ENCODE measurements around the gene KCNK5.

The KCNK5 gene

GRCh38 chr6:39240155-39240757, 11.0 kb upstream of the KCNK5 start:
- POLR2A ChIA-PET: no interaction called here
- Histone ChIP-seq H3K4me3 (ENCODE audit: low read depth, low read length) (no peak overlapping the region), H3K4me1 (ENCODE audit: control insufficient read depth, insufficient read depth, low read length) (no peaks in the 10 kb centered on the region), H3K9me3 (ENCODE audit: control insufficient read depth, insufficient read depth, low read depth, low read length) (no peaks in the 10 kb centered on the region), H3K36me3 (ENCODE audit: control insufficient read depth in 2 of 2, insufficient read depth in 1 of 2, low read length in 2 of 2) (no peaks in the 10 kb centered on the region), H3K27ac (ENCODE audit: extremely low read depth, low read depth, low read length) (no peak overlapping the region)
- CTCF ChIA-PET: interaction anchor here (0.6 to 1.9 kb wide), 4 partner anchors 10 to 859 kb away, joined by 3 to 7 read pairs (median 6); partner anchors contain the start of gene KCNK5
- TF ChIP-seq ZNF26 (tag by site-specific recombination; IDR thresholded peaks at IDR 0.05) (no peak), ZNF169 (tag by site-specific recombination; IDR thresholded peaks at IDR 0.05) (no peak), ZNF426 (tag by site-specific recombination; IDR thresholded peaks at IDR 0.05) (no peak), GLIS1 (tag by site-specific recombination; IDR thresholded peaks at IDR 0.05) (no peak), ZNF580 (tag by site-specific recombination; IDR thresholded peaks at IDR 0.05) (no peak), ZNF768 (tag by site-specific recombination; IDR thresholded peaks at IDR 0.05) (no peak), ZNF571 (tag by site-specific recombination; IDR thresholded peaks at IDR 0.05) (no peak), ZNF548 (tag by site-specific recombination; IDR thresholded peaks at IDR 0.05) (no peak), WT1 (tag by site-specific recombination; IDR thresholded peaks at IDR 0.05) (no peak), ZNF624 (tag by site-specific recombination; IDR thresholded peaks at IDR 0.05) (no peak), ZNF221 (tag by site-specific recombination; IDR thresholded peaks at IDR 0.05; ENCODE audit: borderline replicate concordance) (no peak), ZNF146 (tag by site-specific recombination; IDR thresholded peaks at IDR 0.05) (no peak), ZNF48 (tag by site-specific recombination; IDR thresholded peaks at IDR 0.05) (no peak), ZSCAN16 (tag by site-specific recombination; IDR thresholded peaks at IDR 0.05) (no peak), MEIS1 (CRISPR knock-in tag; IDR thresholded peaks at IDR 0.05; ENCODE audit: borderline replicate concordance) (no peak), SP2 (tag by site-specific recombination; IDR thresholded peaks at IDR 0.05) (no peak), ZNF324 (tag by site-specific recombination; IDR thresholded peaks at IDR 0.05) (no peak), ZNF660 (tag by site-specific recombination; IDR thresholded peaks at IDR 0.05) (no peak)
- TF ChIP-seq, protein P1, sequence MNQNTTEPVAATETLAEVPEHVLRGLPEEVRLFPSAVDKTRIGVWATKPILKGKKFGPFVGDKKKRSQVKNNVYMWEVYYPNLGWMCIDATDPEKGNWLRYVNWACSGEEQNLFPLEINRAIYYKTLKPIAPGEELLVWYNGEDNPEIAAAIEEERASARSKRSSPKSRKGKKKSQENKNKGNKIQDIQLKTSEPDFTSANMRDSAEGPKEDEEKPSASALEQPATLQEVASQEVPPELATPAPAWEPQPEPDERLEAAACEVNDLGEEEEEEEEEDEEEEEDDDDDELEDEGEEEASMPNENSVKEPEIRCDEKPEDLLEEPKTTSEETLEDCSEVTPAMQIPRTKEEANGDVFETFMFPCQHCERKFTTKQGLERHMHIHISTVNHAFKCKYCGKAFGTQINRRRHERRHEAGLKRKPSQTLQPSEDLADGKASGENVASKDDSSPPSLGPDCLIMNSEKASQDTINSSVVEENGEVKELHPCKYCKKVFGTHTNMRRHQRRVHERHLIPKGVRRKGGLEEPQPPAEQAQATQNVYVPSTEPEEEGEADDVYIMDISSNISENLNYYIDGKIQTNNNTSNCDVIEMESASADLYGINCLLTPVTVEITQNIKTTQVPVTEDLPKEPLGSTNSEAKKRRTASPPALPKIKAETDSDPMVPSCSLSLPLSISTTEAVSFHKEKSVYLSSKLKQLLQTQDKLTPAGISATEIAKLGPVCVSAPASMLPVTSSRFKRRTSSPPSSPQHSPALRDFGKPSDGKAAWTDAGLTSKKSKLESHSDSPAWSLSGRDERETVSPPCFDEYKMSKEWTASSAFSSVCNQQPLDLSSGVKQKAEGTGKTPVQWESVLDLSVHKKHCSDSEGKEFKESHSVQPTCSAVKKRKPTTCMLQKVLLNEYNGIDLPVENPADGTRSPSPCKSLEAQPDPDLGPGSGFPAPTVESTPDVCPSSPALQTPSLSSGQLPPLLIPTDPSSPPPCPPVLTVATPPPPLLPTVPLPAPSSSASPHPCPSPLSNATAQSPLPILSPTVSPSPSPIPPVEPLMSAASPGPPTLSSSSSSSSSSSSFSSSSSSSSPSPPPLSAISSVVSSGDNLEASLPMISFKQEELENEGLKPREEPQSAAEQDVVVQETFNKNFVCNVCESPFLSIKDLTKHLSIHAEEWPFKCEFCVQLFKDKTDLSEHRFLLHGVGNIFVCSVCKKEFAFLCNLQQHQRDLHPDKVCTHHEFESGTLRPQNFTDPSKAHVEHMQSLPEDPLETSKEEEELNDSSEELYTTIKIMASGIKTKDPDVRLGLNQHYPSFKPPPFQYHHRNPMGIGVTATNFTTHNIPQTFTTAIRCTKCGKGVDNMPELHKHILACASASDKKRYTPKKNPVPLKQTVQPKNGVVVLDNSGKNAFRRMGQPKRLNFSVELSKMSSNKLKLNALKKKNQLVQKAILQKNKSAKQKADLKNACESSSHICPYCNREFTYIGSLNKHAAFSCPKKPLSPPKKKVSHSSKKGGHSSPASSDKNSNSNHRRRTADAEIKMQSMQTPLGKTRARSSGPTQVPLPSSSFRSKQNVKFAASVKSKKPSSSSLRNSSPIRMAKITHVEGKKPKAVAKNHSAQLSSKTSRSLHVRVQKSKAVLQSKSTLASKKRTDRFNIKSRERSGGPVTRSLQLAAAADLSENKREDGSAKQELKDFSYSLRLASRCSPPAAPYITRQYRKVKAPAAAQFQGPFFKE (tag by site-specific recombination; IDR thresholded peaks at IDR 0.05; ENCODE audit: borderline replicate concordance): no peak
- TF ChIP-seq, protein P2, sequence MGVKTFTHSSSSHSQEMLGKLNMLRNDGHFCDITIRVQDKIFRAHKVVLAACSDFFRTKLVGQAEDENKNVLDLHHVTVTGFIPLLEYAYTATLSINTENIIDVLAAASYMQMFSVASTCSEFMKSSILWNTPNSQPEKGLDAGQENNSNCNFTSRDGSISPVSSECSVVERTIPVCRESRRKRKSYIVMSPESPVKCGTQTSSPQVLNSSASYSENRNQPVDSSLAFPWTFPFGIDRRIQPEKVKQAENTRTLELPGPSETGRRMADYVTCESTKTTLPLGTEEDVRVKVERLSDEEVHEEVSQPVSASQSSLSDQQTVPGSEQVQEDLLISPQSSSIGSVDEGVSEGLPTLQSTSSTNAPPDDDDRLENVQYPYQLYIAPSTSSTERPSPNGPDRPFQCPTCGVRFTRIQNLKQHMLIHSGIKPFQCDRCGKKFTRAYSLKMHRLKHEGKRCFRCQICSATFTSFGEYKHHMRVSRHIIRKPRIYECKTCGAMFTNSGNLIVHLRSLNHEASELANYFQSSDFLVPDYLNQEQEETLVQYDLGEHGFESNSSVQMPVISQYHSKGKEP (tag by site-specific recombination; IDR thresholded peaks at IDR 0.05): no peak

All from HEK293 (cell line).